H1 (cell line): ENCODE measurements around the gene PIK3C2G. TPM values are rescaled to one million over a fixed set of nuclear protein-coding genes. Genes with fewer than 3 reads are reported as not detected.

ENCODE experiments used
- CTCF ChIA-PET: fragments of 300-600 bp; sonication (Branson Sonifier 250); formaldehyde crosslinking; loops from one replicate; lab custom pipeline; 2021; ENCODE audit not compliant: partially characterized antibody; lab: Charles Lee
- POLR2A ChIA-PET: fragments of 300-600 bp; sonication (Branson Sonifier 250); formaldehyde crosslinking; loops from one replicate; lab custom pipeline; 2021; ENCODE audit warnings: inconsistent platforms; ENCODE audit not compliant: partially characterized antibody; lab: Charles Lee
- DNase-seq, 2 experiments: peaks; one replicate each; pipeline versions ENCODE4 v3.0.0 to v3.0.0-alpha.2; 2010 to 2022; ENCODE audit warnings: low spot score in 2 of 2, low read depth in 1 of 2, mixed read lengths in 1 of 2
- FAIRE-seq: peaks from 2 replicates; lab custom pipeline; 2011; peaks lifted over from hg19 to GRCh38; lab: Jason Lieb, UNC
- H2AFZ ChIP-seq: 2 replicates; pipeline ENCODE4 v1.8.1; 2012; ENCODE audit warnings: low read length, inconsistent platforms
- H2AK5ac ChIP-seq: 2 replicates; pipeline ENCODE4 v1.6.1; 2013; ENCODE audit warnings: low read depth, low read length
- H2BK120ac ChIP-seq: replicated peaks from 2 replicates; pipeline ENCODE3; 2013; ENCODE audit warnings: low read depth, low read length, inconsistent platforms
- H2BK12ac ChIP-seq: 2 replicates; pipeline ENCODE4 v1.6.1; 2013; ENCODE audit warnings: low read depth, low read length
- H2BK15ac ChIP-seq: 2 replicates; pipeline ENCODE4 v1.6.1; 2013; ENCODE audit warnings: low read length
- H2BK20ac ChIP-seq: 2 replicates; pipeline ENCODE4 v1.6.1; 2013; ENCODE audit warnings: low read length
- H2BK5ac ChIP-seq: 2 replicates; pipeline ENCODE4 v1.6.1; 2013; ENCODE audit warnings: low read depth, low read length
- H3K14ac ChIP-seq: 2 replicates; pipeline ENCODE4 v1.6.1; 2013; ENCODE audit warnings: inconsistent platforms; ENCODE audit not compliant: insufficient read length
- H3K18ac ChIP-seq: 2 replicates; pipeline ENCODE4 v1.6.1; 2013; ENCODE audit warnings: low read length; ENCODE audit errors: extremely low read depth
- H3K23ac ChIP-seq: 2 replicates; pipeline ENCODE4 v1.6.1; 2013; ENCODE audit warnings: inconsistent platforms; ENCODE audit not compliant: insufficient read length
- H3K23me2 ChIP-seq: 2 replicates; pipeline ENCODE4 v1.6.1; 2013; ENCODE audit warnings: low read depth, low read length
- H3K27ac ChIP-seq: 2 replicates; pipeline ENCODE4 v1.6.1; 2011; ENCODE audit warnings: low read depth, low read length, inconsistent platforms
- H3K27me3 ChIP-seq, 4 experiments: replicated peaks in 1 of 4; 1 replicate in 1 of 4; 2 replicates in 3 of 4; pipeline versions ENCODE4 v1.6.1 to v1.8.1; 2011 to 2013; ENCODE audit warnings: low read length in 3 of 4, mild to moderate bottlenecking in 3 of 4, inconsistent platforms in 2 of 4, mixed read lengths in 2 of 4, moderate library complexity in 1 of 4; ENCODE audit not compliant: control insufficient read depth in 3 of 4, insufficient read depth in 3 of 4; ENCODE audit errors: extremely low read depth in 1 of 4
- H3K36me3 ChIP-seq, 4 experiments: 2 replicates each; pipeline versions ENCODE4 v1.6.1 to v1.8.1; 2011 to 2013; ENCODE audit warnings: mild to moderate bottlenecking in 4 of 4, low read length in 3 of 4, moderate library complexity in 2 of 4, control low read depth in 1 of 4, inconsistent platforms in 1 of 4; ENCODE audit not compliant: insufficient read depth in 4 of 4, control insufficient read depth in 2 of 4
- H3K4ac ChIP-seq: replicated peaks from 2 replicates; pipeline ENCODE3; 2013; ENCODE audit warnings: low read length, low read depth, mixed read lengths, inconsistent platforms; ENCODE audit not compliant: insufficient read length
- H3K4me1 ChIP-seq, 4 experiments: replicated peaks in 1 of 4; 1 replicate in 1 of 4; 2 replicates in 3 of 4; pipeline versions ENCODE4 v1.6.1 to v1.8.1; 2011 to 2013; ENCODE audit warnings: low read length in 3 of 4, inconsistent platforms in 2 of 4, mixed read lengths in 1 of 4; ENCODE audit not compliant: insufficient read depth in 4 of 4, control insufficient read depth in 3 of 4
- H3K4me2 ChIP-seq, 2 experiments: 2 replicates each; pipeline versions ENCODE4 v1.6.1 to v1.8.1; 2011 to 2013; ENCODE audit warnings: low read depth in 2 of 2, low read length in 2 of 2, control low read depth in 1 of 2, inconsistent platforms in 1 of 2, mild to moderate bottlenecking in 1 of 2; ENCODE audit not compliant: insufficient read depth in 1 of 2
- H3K4me3 ChIP-seq, 4 experiments: fragments of 200-600, 300-600 bp in 1 of 4; sonication (generic), shearing (Covaris generic), sonication (Bioruptor Twin) in 1 of 4; 2 replicates each; pipeline versions ENCODE4 v1.5.1 to v1.8.1; 2011 to 2016; ENCODE audit warnings: low read length in 4 of 4, low read depth in 3 of 4, control low read depth in 2 of 4, inconsistent platforms in 2 of 4, mild to moderate bottlenecking in 2 of 4, mixed read lengths in 1 of 4, moderate library complexity in 1 of 4; ENCODE audit not compliant: insufficient read depth in 2 of 4; ENCODE audit errors: extremely low read depth in 1 of 4
- H3K56ac ChIP-seq: replicated peaks from 2 replicates; pipeline ENCODE3; 2013; ENCODE audit warnings: low read depth, mild to moderate bottlenecking, mixed read lengths, low read length, inconsistent platforms; ENCODE audit not compliant: insufficient read length
- H3K79me1 ChIP-seq: 2 replicates; pipeline ENCODE4 v1.6.1; 2013; ENCODE audit warnings: low read depth, low read length, control low read depth
- H3K79me2 ChIP-seq, 2 experiments: 2 replicates each; pipeline versions ENCODE4 v1.6.1 to v1.8.1; 2012 to 2013; ENCODE audit warnings: low read length in 2 of 2, mild to moderate bottlenecking in 2 of 2, inconsistent platforms in 1 of 2; ENCODE audit not compliant: insufficient read depth in 2 of 2, control insufficient read depth in 1 of 2
- H3K9ac ChIP-seq, 4 experiments: replicated peaks in 1 of 4; 1 replicate in 1 of 4; 2 replicates in 3 of 4; pipeline versions ENCODE4 v1.6.1 to v1.8.1; 2011 to 2013; ENCODE audit warnings: low read depth in 3 of 4, low read length in 3 of 4, control low read depth in 2 of 4, mild to moderate bottlenecking in 2 of 4, moderate library complexity in 2 of 4, inconsistent platforms in 1 of 4; ENCODE audit errors: extremely low read depth in 1 of 4
- H3K9me3 ChIP-seq, 2 experiments: 2 replicates each; pipeline versions ENCODE4 v1.6.1 to v1.8.1; 2012 to 2013; ENCODE audit warnings: mild to moderate bottlenecking in 2 of 2, moderate library complexity in 2 of 2, control low read depth in 1 of 2, inconsistent platforms in 1 of 2, low read depth in 1 of 2, low read length in 1 of 2, mixed read lengths in 1 of 2; ENCODE audit not compliant: insufficient read depth in 2 of 2
- H4K20me1 ChIP-seq, 2 experiments: replicated peaks in 1 of 2; 2 replicates each; pipeline versions ENCODE3 to v1.8.1; 2011 to 2013; ENCODE audit warnings: inconsistent platforms in 2 of 2, low read length in 2 of 2, mild to moderate bottlenecking in 1 of 2; ENCODE audit not compliant: insufficient read depth in 2 of 2, control insufficient read depth in 1 of 2
- H4K5ac ChIP-seq: 2 replicates; pipeline ENCODE4 v1.6.1; 2013; ENCODE audit warnings: low read length, low read depth, mixed read lengths, inconsistent platforms; ENCODE audit not compliant: insufficient read length
- H4K8ac ChIP-seq: 2 replicates; pipeline ENCODE4 v1.8.0; 2013; ENCODE audit warnings: mild to moderate bottlenecking, moderate library complexity, low read length, inconsistent platforms; ENCODE audit not compliant: insufficient read depth; ENCODE audit errors: extremely low read depth
- H4K91ac ChIP-seq: replicated peaks from 2 replicates; pipeline ENCODE3; 2013; ENCODE audit warnings: low read length, mixed read lengths, inconsistent platforms; ENCODE audit not compliant: insufficient read length
- ASH2L ChIP-seq: fragments of 200-600, 300-600 bp; sonication (generic); IDR thresholded peaks from one replicate; pipeline ENCODE4 v1.7.1; 2017; ENCODE audit warnings: low read length
- CBX8 ChIP-seq: fragments of 300-800, 300-1000 bp; sonication (generic); IDR thresholded peaks from 2 replicates; pipeline ENCODE4 v1.7.1; 2016; ENCODE audit warnings: low read depth, low read length, borderline replicate concordance
- EP300 ChIP-seq, 2 experiments: IDR thresholded peaks; 1 replicate in 1 of 2; 2 replicates in 1 of 2; pipeline ENCODE4 v1.6.1; 2011 to 2012; ENCODE audit warnings: low read depth in 2 of 2, low read length in 2 of 2, mild to moderate bottlenecking in 2 of 2, borderline replicate concordance in 1 of 2, inconsistent platforms in 1 of 2, moderate library complexity in 1 of 2
- KDM4A ChIP-seq: IDR thresholded peaks from one replicate; pipeline ENCODE4 v1.7.1; 2012; ENCODE audit warnings: low read depth, mild to moderate bottlenecking, moderate library complexity, low read length, inconsistent platforms; ENCODE audit not compliant: severe bottlenecking
- SUZ12 ChIP-seq: fragments of 200-600 bp; sonication (generic); IDR thresholded peaks from 2 replicates; pipeline ENCODE4 v1.6.1; 2012; ENCODE audit warnings: mild to moderate bottlenecking, inconsistent platforms, low read length, moderate library complexity, mixed read lengths
- WGBS, 2 experiments: shearing (Covaris generic) in 1 of 2; methylation state at CpG; one replicate each; pipeline versions ENCODE4 v1.1.6 to v1.1.7; 2013 to 2015; ENCODE audit warnings: low lambda C conversion rate in 2 of 2, mixed read lengths in 2 of 2, inconsistent platforms in 1 of 2, low coverage in 1 of 2, missing lambda C conversion rate in 1 of 2; ENCODE audit not compliant: insufficient replicate concordance in 2 of 2, insufficient coverage in 1 of 2, insufficient read length in 1 of 2; ENCODE audit errors: extremely low coverage in 1 of 2, missing lambda C conversion rate in 1 of 2; 5-methylcytosine and 5-hydroxymethylcytosine counted together
- polyA plus RNA-seq, 7 experiments: library from polyadenylated mRNA; depleted of rRNA in 3 of 7; stranded (reverse) in 5 of 7; unstranded in 2 of 7; fragments of >200 nt in 5 of 7; fragments of 200-250 nt in 2 of 7; gene quantifications; 1 replicate in 5 of 7; 2 replicates in 1 of 7; 4 replicates in 1 of 7; pipeline versions ENCODE4 v1.2.1 to v1.2.3, GENCODE V29; 2011 to 2013; ENCODE audit warnings: missing spikeins in 2 of 7, mixed read lengths in 2 of 7
- total RNA-seq: library from RNA; stranded (reverse); fragmentation: NEBNext Ultra II Directional; extraction: Animal tissue kit (Norgen Biotek cat#: 25700); gene quantifications from 2 replicates; pipeline ENCODE4 v1.2.1, GENCODE V29; 2021

Gene PIK3C2G
- total and polyA plus RNA-seq, 2 of the 8 experiments (the other 6 are each of a cell fraction or from before 2014, with no cell fraction given) = not detected

- FAIRE-seq = no peak
- TF ChIP-seq EP300 (IDR thresholded peaks at IDR 0.05; ENCODE audit: borderline replicate concordance in 1 of 2, low read depth in 2 of 2, low read length in 2 of 2) (no peak), KDM4A (no peak), ASH2L (no peak), SUZ12 (no peak), CBX8 (no peak)
Measured at GRCh38 chr12:18394742-18395141, 133.4 kb downstream of the PIK3C2G start.

More at GRCh38 chr12:18394742-18395141, 133.4 kb downstream of the PIK3C2G start:
- H4K5ac ChIP-seq = no peak overlapping the region
- H3K23me2 ChIP-seq = no peaks in the 10 kb centered on the region; the same call in 1 of the 2 replicates
- H2BK5ac ChIP-seq = no peak overlapping the region
- no peak overlapping the region for H2AK5ac ChIP-seq
- no peak overlapping the region for H3K23ac ChIP-seq
- ChIA-PET CTCF (no interaction called here), POLR2A (no interaction called here)
- no peak overlapping the region for H3K9ac ChIP-seq
- H3K4me2 ChIP-seq = no peak overlapping the region
- H3K4me3 ChIP-seq = no peak overlapping the region
- no peak overlapping the region for H3K56ac ChIP-seq
- no peak for DNase-seq
- no peak overlapping the region for H2BK15ac ChIP-seq
- no peaks in the 10 kb centered on the region for H3K36me3 ChIP-seq
- no peak overlapping the region for H3K18ac ChIP-seq
- no peak overlapping the region for H2AFZ ChIP-seq
- H2BK20ac ChIP-seq = no peak overlapping the region
- no peak overlapping the region for H3K14ac ChIP-seq
- no peaks in the 10 kb centered on the region for H3K27me3 ChIP-seq
- no peaks in the 10 kb centered on the region for H3K9me3 ChIP-seq
- H4K20me1 ChIP-seq = no peaks in the 10 kb centered on the region
- no peak overlapping the region for H3K27ac ChIP-seq
- H3K79me1 ChIP-seq = no peaks in the 10 kb centered on the region
- H3K79me2 ChIP-seq = no peaks in the 10 kb centered on the region
- no peak overlapping the region for H4K91ac ChIP-seq
- H2BK12ac ChIP-seq = no peak overlapping the region
- no peak overlapping the region for H2BK120ac ChIP-seq
- WGBS, 2 experiments = 94% methylated on average over 1 of the region's 1 CpG; no CpG with 5 or more reads in 1 of the 2 experiments
- H3K4ac ChIP-seq = no peak overlapping the region
- no peak overlapping the region for H4K8ac ChIP-seq
- H3K4me1 ChIP-seq = no peaks in the 10 kb centered on the region
